Activated CD8-positive, alpha-beta T cell treated with anti-CD3 and anti-CD28 coated beads, Interleukin-2, amount 10 ng/mL, durations not matched to agents 7 days and 5 days (primary cell): ENCODE data around the gene CSTF1. TPM values are rescaled to one million over a fixed set of nuclear protein-coding genes. Genes with fewer than 3 reads are reported as not detected.

ENCODE experiments used
- ATAC-seq: fragments of 150-1000 bp; cut with Tn5 transposase; one replicate; pipeline ENCODE4 v1.10.0; 2021; ENCODE audit warnings: moderate library complexity
- CTCF ChIA-PET: fragments of 350-600 bp; sonication (Branson Sonifier 250); formaldehyde crosslinking; loops from one replicate; lab custom pipeline; 2021; ENCODE audit warnings: antibody characterized with exemption; lab: Charles Lee
- POLR2A ChIA-PET: fragments of 350-600 bp; sonication (Branson Sonifier 250); formaldehyde crosslinking; loops from one replicate; lab custom pipeline; 2021; ENCODE audit warnings: antibody characterized with exemption; lab: Charles Lee
- DNase-seq: peaks from one replicate; pipeline ENCODE4 v3.0.0-alpha.2; 2020
- H3K27ac Mint-ChIP-seq: one replicate; pipeline ENCODE4 v1.8.0; 2021; ENCODE audit warnings: mild to moderate bottlenecking, mixed read lengths
- H3K27me3 Mint-ChIP-seq: one replicate; pipeline ENCODE4 v1.8.0; 2021; ENCODE audit warnings: low read depth, mixed read lengths
- H3K36me3 Mint-ChIP-seq: one replicate; pipeline ENCODE4 v1.8.0; 2021; ENCODE audit warnings: low read depth, mixed read lengths
- H3K4me1 Mint-ChIP-seq: one replicate; pipeline ENCODE4 v1.8.0; 2021; ENCODE audit warnings: low read depth, mixed read lengths
- H3K4me3 Mint-ChIP-seq: one replicate; pipeline ENCODE4 v1.8.0; 2021; ENCODE audit warnings: mild to moderate bottlenecking, mixed read lengths
- H3K9me3 Mint-ChIP-seq: one replicate; pipeline ENCODE4 v1.8.0; 2022; ENCODE audit warnings: mixed read lengths; ENCODE audit not compliant: insufficient read depth
- total RNA-seq, 2 experiments: library from RNA; stranded (reverse); gene quantifications; one replicate each; pipeline ENCODE4 v1.2.3, GENCODE V29; 2021

Gene CSTF1
- total RNA-seq, 2 experiments from 2014 or later: 60.5 to 66.3 TPM

- peak overlapping the region; percentile 5 for H3K27ac Mint-ChIP-seq
These were observed 36.0 kb downstream of the CSTF1 start for GRCh38 chr20:56428410-56428809.

GRCh38 chr20:56428881-56429280 lies 36.4 kb downstream of the CSTF1 start:
- ChIA-PET CTCF (interaction anchor here (3.6 kb wide), 1 partner anchor 9 kb away, joined by 24 read pairs; no protein-coding TSS in a partner anchor), POLR2A (interaction anchor here (0.7 to 0.9 kb wide), 2 partner anchors 9 to 11 kb away, joined by 3 read pairs; no protein-coding TSS in a partner anchor)
- Mint-ChIP-seq H3K27ac (peak overlapping the region; percentile 90), H3K9me3 (no peaks in the 10 kb centered on the region), H3K4me1 (peaks cover 61% of the 10 kb centered on the region), H3K36me3 (peaks cover 64% of the 10 kb centered on the region), H3K27me3 (no peaks in the 10 kb centered on the region), H3K4me3 (no peak overlapping the region)
- DNase-seq: no peak
- ATAC-seq: no peak

More at GRCh38 chr20:56428410-56428809, 36.0 kb downstream of the CSTF1 start:
- Mint-ChIP-seq H3K36me3 (peaks cover 60% of the 10 kb centered on the region), H3K4me1 (peaks cover 57% of the 10 kb centered on the region), H3K27me3 (no peaks in the 10 kb centered on the region), H3K4me3 (no peak overlapping the region), H3K9me3 (no peaks in the 10 kb centered on the region)
- no peak for DNase-seq
- ChIA-PET CTCF (interaction anchor here (1.2 to 3.6 kb wide), 2 partner anchors 9 to 14 kb away, joined by 4 to 24 read pairs; no protein-coding TSS in a partner anchor), POLR2A (interaction anchor here (0.7 to 0.9 kb wide), 2 partner anchors 9 to 11 kb away, joined by 3 read pairs; no protein-coding TSS in a partner anchor)
- no peak for ATAC-seq

DNA sequence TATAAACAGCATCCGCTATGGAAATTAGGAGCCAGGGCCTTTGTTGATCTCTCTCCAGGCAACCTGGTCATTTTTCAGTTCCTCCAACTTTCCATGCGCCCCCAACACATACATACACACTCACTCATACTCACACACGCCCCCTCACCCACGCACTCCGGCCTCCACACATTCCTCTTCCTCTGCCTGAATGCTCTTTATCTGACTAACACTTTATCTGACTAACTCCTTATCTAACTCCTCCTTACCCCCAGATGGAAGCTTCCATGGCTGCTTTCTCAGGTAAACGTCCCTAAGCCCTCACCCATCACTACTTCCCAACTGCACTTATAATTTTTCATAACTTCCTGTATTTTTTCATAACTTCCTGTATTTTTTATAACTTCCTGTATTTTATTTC lies 37.1 kb downstream of the CSTF1 start:
- ATAC-seq: peak; percentile 40
- ChIA-PET CTCF (interaction anchor here (3.6 kb wide), 1 partner anchor 10 kb away, joined by 24 read pairs; no protein-coding TSS in a partner anchor), POLR2A (no interaction called here)
- peak overlapping the region; percentile 90 for H3K27ac Mint-ChIP-seq
- H3K4me3 Mint-ChIP-seq: peak overlapping the region; percentile 68
- no peaks in the 10 kb centered on the region for H3K9me3 Mint-ChIP-seq
- H3K36me3 Mint-ChIP-seq: peaks cover 64% of the 10 kb centered on the region
- H3K4me1 Mint-ChIP-seq: peaks cover 62% of the 10 kb centered on the region
- no peaks in the 10 kb centered on the region for H3K27me3 Mint-ChIP-seq
- DNase-seq: no peak

DNA sequence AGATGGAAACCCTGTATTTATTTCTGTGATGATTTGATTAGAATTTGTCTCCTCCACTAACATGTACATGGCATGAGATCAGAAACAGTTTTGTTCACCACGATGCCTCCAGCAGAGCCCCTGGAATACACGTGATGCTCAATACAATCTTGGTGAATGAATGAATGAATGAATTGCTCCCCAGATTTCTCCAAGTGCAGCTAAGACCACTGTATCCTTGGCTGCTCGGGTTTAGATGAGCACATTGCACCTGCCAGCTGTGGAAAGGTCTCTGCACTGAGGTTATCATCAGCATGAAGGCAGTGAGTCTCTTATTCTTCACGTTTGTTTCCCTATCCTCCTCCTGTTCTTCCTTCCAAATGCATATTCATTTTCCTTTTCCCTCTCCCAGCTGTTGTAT lies 37.5 kb downstream of the CSTF1 start:
- DNase-seq: no peak
- peak overlapping the region; percentile 68 for H3K4me3 Mint-ChIP-seq
- no peaks in the 10 kb centered on the region for H3K9me3 Mint-ChIP-seq
- peak; percentile 19 for ATAC-seq
- H3K27ac Mint-ChIP-seq: peak overlapping the region; percentile 90
- no peaks in the 10 kb centered on the region for H3K27me3 Mint-ChIP-seq
- H3K4me1 Mint-ChIP-seq: peaks cover 59% of the 10 kb centered on the region
- H3K36me3 Mint-ChIP-seq: peaks cover 63% of the 10 kb centered on the region
- ChIA-PET CTCF (interaction anchor here (3.6 kb wide), 1 partner anchor 10 kb away, joined by 24 read pairs; no protein-coding TSS in a partner anchor), POLR2A (interaction anchor here (1.0 kb wide), 1 partner anchor 9 kb away, joined by 3 read pairs; no protein-coding TSS in a partner anchor)

GRCh38 chr20:56430461-56430860 lies 38.0 kb downstream of the CSTF1 start:
- CTCF ChIA-PET: interaction anchor here (3.6 kb wide), 1 partner anchor 11 kb away, joined by 24 read pairs; no protein-coding TSS in a partner anchor

DNA sequence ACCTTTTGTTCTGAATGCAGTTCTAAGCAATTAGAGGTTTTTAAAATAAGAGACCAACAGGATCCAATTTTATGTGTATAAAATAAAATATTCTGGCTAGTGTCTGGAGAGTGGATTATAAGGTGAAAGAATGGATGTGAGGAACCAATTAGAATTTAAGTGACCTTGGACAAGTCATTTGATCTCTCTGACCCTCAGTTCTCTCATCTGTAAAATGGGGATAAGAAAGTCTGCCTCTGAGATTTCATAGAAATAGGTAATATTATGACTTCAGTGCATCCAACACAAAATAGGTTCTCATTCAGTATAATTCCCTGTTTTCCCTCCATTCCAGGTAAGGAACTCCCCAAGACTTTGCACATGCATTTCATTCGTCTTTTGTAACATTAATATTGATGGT lies 38.5 kb downstream of the CSTF1 start:
- Mint-ChIP-seq H3K4me3 (no peak overlapping the region), H3K36me3 (peaks cover 60% of the 10 kb centered on the region), H3K27ac (peak overlapping the region; percentile 90), H3K27me3 (no peaks in the 10 kb centered on the region), H3K9me3 (no peaks in the 10 kb centered on the region), H3K4me1 (peaks cover 55% of the 10 kb centered on the region)
- CTCF ChIA-PET: interaction anchor here (3.6 kb wide), 1 partner anchor 11 kb away, joined by 24 read pairs; no protein-coding TSS in a partner anchor
- ATAC-seq (no peak), DNase-seq (no peak)
- POLR2A ChIA-PET: interaction anchor here (1.0 kb wide), 1 partner anchor 8 kb away, joined by 3 read pairs; no protein-coding TSS in a partner anchor

More at GRCh38 chr20:56430461-56430860, 38.0 kb downstream of the CSTF1 start:
- POLR2A ChIA-PET: interaction anchor here (1.0 kb wide), 1 partner anchor 9 kb away, joined by 3 read pairs; no protein-coding TSS in a partner anchor
- Mint-ChIP-seq H3K27ac (peak overlapping the region; percentile 90), H3K4me3 (peak overlapping the region; percentile 68), H3K4me1 (peaks cover 56% of the 10 kb centered on the region), H3K27me3 (no peaks in the 10 kb centered on the region), H3K9me3 (no peaks in the 10 kb centered on the region), H3K36me3 (peaks cover 60% of the 10 kb centered on the region)
- ATAC-seq: no peak
- no peak for DNase-seq

DNA sequence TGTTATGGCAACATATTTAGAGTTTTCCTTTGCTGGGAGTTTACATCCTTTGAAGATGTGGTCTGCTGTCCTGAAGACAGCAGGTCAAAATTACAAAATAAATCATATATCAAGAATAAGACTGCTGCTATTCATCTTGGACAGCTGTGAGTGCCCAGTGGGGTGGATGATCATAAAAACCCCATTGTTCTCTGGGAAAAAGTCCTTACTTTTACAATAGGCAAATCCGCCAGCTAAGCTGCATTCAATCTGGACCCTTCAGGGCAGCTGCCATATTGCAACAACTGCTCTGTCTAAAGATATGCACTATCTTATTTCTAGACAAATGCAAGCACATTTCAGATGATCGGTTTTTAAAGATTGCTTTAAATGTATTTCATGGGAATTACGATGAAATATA lies 39.0 kb downstream of the CSTF1 start:
- ChIA-PET POLR2A (no interaction called here), CTCF (interaction anchor here (0.6 kb wide), 1 partner anchor 13 kb away, joined by 3 read pairs; no protein-coding TSS in a partner anchor)

GRCh38 chr20:56433221-56433879 lies 40.9 kb downstream of the CSTF1 start:
- POLR2A ChIA-PET: no interaction called here
- ATAC-seq: no peak
- peaks cover 68% of the 10 kb centered on the region for H3K36me3 Mint-ChIP-seq
- H3K9me3 Mint-ChIP-seq: no peaks in the 10 kb centered on the region
- no peak overlapping the region for H3K4me3 Mint-ChIP-seq
- DNase-seq: no peak
- no peak overlapping the region for H3K27ac Mint-ChIP-seq
- H3K27me3 Mint-ChIP-seq: no peaks in the 10 kb centered on the region
- CTCF ChIA-PET: interaction anchor here (0.6 to 0.9 kb wide), 2 partner anchors 9 to 13 kb away, joined by 3 to 4 read pairs; no protein-coding TSS in a partner anchor
- peaks cover 56% of the 10 kb centered on the region for H3K4me1 Mint-ChIP-seq

More for the DNA sequence above, 39.0 kb downstream of the CSTF1 start:
- Mint-ChIP-seq H3K4me3 (no peak overlapping the region), H3K9me3 (no peaks in the 10 kb centered on the region), H3K36me3 (peaks cover 59% of the 10 kb centered on the region), H3K4me1 (peaks cover 55% of the 10 kb centered on the region), H3K27ac (no peak overlapping the region), H3K27me3 (no peaks in the 10 kb centered on the region)
- no peak for ATAC-seq
- DNase-seq: no peak

DNA sequence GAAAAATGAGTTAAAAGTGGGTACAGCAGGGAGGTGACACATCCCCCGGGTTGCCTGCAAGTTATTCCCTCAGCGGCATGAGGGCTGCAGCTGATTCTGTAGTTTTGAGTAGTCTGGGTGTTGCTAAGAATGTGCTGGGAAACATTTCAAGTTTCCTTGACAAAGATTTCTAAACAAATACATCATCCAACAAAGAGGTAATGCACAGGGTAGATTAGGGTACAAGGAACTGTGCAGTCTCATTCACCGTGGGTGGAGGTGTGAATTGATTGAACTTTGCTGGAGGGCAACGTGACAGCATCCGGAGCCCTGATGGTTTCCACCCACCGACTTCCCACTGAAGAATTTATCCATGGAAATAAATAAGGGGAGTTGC lies 41.4 kb downstream of the CSTF1 start:
- H3K9me3 Mint-ChIP-seq: no peaks in the 10 kb centered on the region
- CTCF ChIA-PET: interaction anchor here (0.9 kb wide), 1 partner anchor 13 kb away, joined by 4 read pairs; no protein-coding TSS in a partner anchor
- ATAC-seq (no peak), DNase-seq (no peak)
- H3K4me1 Mint-ChIP-seq: peaks cover 54% of the 10 kb centered on the region
- POLR2A ChIA-PET: no interaction called here
- no peaks in the 10 kb centered on the region for H3K27me3 Mint-ChIP-seq
- no peak overlapping the region for H3K27ac Mint-ChIP-seq
- H3K4me3 Mint-ChIP-seq: no peak overlapping the region
- peaks cover 66% of the 10 kb centered on the region for H3K36me3 Mint-ChIP-seq

GRCh38 chr20:56437196-56437960 lies 44.9 kb downstream of the CSTF1 start:
- H3K36me3 Mint-ChIP-seq: peaks cover 59% of the 10 kb centered on the region
- H3K4me3 Mint-ChIP-seq: no peak overlapping the region
- peaks cover 58% of the 10 kb centered on the region for H3K4me1 Mint-ChIP-seq
- ChIA-PET CTCF (no interaction called here), POLR2A (interaction anchor here (1.0 kb wide), 1 partner anchor 25 kb away, joined by 3 read pairs; the partner anchor contains the start of gene CASS4)
- ATAC-seq: no peak
- no peaks in the 10 kb centered on the region for H3K27me3 Mint-ChIP-seq
- DNase-seq: no peak
- no peaks in the 10 kb centered on the region for H3K9me3 Mint-ChIP-seq
- no peak overlapping the region for H3K27ac Mint-ChIP-seq

DNA sequence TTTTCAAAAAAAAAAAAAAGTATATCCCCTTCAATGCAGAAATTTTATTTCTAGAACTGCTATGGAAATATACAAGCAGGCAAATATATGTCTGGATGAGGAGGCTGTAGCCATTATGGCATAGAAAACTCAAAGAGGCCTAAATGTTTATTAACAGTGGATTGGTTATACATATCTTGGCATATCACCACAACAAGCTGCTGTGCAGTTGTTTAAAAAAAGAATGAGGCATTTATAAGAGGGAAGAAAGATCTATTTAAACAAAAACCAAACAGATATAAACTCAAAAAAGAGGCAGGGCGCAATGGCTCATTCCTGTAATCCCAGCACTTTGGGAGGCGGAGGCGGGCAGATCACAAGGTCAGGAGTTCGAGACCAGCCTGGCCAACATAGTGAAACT lies 45.8 kb downstream of the CSTF1 start:
- H3K4me1 Mint-ChIP-seq: peaks cover 59% of the 10 kb centered on the region
- H3K4me3 Mint-ChIP-seq: no peak overlapping the region
- H3K27me3 Mint-ChIP-seq: no peaks in the 10 kb centered on the region
- no peak for ATAC-seq
- peak overlapping the region; percentile 32 for H3K27ac Mint-ChIP-seq
- POLR2A ChIA-PET: no interaction called here
- no peak for DNase-seq
- CTCF ChIA-PET: interaction anchor here (0.6 kb wide), 1 partner anchor 810 kb away, joined by 3 read pairs; no protein-coding TSS in a partner anchor
- no peaks in the 10 kb centered on the region for H3K9me3 Mint-ChIP-seq
- H3K36me3 Mint-ChIP-seq: peaks cover 56% of the 10 kb centered on the region
